NCI-H2107 treated with DMSO at 0.1 percent for 48 hours (cell line): Measurements from ENCODE around the gene RHEB.

Experiments used
- DNase-seq: peaks from one replicate; lab custom pipeline; 2025; ENCODE audit not compliant: unreplicated experiment; lab: John Stamatoyannopoulos, UW

Gene RHEB

DNA sequence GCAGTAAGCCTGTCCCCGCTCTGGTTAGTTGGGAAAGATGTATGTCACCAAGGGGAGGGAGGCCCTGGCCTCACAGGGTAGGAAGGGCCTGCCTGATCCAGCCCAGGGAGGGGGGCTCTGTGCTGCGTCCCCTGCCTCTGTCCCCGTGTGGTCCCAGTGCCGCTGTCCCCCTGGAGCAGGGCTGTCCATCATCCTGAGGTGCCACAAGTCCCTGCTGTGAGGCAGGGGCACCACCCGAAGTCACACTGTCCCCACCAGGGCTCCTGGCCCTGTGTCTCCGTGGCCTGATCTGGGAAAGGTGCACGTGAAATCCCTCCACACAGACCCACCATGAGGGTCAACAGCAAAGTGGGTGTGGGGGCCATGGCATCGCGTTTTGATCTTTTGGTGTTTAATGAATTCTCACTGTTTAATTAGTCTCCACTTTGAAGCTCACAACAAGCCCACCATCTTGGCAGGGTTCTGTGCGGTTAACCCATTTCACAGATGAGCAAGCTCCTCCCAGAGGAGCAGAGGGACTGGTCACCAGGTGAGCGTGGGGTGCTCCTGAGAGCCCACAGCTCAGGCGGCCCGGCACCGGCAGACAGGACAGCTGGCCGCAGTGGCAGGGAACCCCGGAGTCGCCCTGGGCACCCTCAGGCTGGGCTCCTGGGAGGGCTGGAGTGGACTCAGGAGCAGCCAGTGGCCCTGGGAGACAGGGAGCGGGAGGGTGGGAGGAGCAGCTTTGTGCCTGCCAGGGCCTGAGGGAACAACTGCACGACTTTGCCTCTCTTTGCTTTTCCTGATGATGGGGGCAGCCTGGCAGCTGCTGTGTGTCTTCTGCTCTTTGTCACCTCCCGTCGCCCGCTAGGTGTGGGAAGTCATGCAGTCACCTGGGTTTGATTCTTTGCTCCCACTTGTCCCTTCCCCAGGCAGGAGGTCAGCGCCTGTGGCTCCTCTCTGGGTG lies 67.8 kb downstream of the RHEB start:
- DNase-seq, result no peak

DNA sequence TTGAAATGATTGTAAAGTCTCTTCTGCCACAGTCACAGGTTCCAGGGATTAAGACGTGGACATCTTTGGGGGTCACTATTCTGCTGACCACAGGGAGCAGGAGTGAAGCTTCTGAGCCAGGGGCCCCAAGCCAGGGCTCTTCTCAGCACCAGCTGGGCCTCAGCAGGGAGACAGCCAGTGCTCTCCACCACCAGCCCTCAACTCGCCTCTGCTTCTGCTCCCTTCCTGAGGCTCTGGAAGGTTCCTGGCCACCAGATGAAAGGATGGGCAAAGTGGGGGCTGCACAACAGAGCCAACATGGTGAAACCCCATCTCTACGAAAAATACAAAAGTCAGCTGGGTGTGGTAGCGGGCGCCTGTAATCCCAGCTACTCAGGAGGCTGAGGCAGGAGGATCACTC lies 68.5 kb downstream of the RHEB start:
- DNase-seq, result no peak

DNA sequence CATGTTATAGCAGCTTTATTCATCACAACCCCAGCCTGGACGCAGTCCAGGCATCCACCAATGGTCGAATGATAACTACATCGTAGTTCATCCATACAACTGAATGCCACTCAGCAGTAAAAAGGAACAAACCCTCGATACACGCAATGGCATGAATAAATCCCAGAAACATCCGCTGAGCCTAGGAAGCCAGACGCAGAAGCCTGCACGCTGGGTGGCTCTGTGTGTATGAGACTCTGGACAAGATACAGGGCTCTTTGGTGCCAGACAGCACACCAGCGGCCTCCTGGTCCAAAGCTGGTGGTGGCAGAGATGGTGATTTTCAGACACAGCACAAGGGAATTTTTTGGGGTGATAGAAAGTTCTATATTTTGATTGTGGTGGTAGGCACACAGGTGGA lies 69.7 kb downstream of the RHEB start:
- DNase-seq, result no peak

DNA sequence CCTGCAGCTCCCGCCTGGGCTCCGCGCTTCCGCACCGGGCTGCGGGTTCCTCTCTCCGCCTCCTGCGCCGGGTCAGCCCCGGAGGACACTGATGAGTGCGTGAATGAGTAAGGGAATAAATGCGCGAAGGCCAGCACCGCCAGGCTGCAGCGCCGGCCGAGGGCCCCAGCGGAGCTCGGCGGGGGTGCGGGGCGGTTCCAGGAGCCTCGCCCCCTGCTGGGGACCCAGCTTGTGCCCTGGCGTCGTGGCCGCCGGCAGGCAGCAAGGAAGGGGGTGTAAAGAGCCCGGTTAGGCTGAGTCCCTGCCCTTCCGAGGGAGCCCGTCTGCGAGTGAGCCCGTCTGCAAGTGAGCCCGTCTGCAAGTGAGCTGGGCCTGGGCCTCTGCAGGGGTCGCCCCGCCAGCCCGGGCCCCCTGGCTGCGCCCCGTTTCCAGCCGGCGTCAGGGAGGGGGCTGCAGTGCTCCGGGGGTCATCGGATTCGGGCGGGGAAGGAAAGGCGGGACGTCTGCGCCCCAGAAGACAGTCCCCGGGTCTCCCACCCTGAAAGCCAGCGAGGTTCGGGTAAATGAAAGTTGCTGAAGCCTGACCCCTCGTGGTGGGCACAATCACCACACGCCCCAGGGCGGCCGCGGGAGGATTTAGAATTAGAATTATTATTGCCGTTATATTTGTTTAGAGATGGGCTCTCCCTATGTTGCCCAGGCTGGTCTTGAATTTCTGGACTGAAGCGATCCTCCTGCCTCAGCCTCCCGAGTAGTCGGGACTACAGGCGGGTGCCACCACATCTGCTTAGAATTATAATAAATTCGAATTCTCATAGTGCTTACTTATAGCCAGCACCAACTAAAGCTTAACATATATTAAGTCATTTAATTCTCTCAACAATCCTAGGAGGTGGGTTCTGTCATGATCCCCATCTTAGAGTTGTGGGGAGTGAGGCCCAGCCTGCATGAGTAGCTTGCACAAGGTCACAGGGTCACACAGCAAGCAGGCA lies 71.1 kb downstream of the RHEB start:
- peak; percentile 16 for DNase-seq

DNA sequence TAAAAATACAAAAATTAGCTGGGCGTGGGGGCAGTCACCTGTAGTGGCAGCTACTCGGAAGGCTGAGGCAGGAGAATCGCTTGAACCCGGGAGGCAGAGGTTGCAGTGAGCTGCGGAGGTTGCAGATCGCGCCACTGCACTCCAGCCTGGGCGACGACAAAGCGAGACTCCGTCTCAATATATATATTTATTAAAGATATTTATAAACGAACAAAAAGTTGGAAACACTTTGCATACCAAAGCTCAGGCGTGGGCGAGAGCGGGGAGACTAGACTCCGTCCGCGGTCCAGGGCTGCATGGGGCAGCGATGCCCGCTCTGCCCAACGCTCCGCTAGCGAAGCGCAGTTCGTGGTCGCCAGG lies 71.8 kb downstream of the RHEB start:
- no peak for DNase-seq

DNA sequence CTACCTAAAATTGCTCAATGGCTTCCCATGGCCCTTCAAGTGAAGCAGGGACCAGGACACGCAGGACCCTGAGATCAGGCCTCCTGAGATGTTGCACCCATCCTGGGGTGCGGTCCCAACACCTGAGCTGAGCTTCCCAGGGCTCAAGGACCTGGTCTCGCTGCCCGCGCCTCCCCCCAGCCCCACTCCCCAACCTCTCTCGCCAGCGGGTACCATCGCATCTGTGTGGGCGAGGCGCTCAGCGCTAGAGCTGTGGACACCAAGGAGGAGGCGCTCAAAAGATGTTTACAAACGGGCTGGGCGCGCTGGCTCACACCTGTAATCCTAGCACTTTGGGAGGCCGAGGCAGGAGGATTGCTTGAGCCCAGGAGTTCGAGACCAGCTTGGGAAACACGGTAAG lies 72.4 kb downstream of the RHEB start:
- DNase-seq, result no peak

DNA sequence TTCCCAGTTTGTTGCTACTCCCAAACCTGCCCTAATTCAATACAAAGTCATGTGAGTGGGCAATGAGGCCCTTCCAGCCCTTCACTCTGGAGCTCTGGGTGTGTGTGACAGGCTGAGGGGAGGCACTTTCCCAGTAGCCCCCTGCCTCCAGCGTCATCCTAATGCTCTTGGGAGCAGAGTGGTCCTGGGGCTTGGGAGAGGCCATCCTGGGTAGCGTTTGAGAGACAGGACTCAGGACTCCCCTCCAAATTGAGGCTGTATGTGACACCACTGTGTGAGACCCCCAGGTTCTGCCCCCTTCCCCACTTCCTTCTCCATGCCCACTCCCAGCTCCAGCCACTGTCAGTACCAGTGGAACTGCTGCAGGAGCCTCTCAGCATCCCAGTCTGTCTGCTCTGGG lies 73.3 kb downstream of the RHEB start:
- DNase-seq, result no peak

DNA sequence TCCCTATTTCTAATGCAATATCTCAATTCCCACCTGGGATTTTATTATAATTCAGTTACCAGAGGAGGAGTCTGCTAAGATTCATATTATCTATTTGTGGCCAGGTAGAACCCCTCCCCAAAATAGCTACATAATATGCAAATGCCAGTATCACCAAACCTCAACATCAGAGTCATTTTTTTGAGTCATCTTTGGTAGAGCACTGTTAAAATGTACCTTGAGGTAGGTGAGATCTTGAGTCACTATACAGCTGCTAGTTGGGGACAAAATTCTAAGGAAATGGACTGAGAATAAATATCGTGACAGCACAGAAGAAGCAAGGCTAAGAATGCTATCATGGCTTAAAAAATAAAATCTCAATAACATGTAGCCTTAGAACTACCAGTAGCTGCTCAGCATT lies 75.1 kb downstream of the RHEB start:
- DNase-seq, result no peak

DNA sequence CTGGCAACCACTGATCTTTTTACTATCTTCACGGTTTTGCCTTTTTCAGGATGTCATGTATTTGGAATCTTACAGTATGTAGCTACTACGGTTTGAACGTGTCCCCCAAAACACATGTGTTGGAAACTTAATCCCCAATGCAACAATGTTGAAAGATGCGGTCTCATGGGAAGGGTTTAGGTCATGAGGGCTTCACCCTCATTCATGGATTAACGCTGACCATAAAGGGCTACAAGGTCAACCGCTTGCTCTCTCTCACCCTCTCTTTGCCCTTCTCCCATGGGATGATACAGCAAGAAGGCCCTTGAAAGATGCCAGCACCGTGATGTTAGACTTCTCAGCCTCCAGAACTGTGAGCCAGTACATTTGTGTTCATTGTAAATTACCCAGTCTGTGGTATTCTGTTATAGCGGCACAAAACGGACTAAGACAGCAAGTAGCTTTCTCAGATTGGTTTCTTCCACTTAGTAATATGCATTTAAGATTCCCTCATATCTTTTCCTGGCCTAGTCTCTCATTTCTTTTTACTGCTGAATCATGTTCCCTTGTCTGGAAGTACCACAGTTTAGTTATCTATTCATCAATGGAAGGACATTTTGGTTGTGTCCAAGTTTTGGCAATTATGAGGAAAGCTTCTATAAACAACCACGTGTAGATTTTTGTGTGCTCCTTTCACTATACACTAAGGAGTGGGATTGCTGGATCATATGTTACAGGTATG lies 76.8 kb downstream of the RHEB start:
- no peak for DNase-seq

DNA sequence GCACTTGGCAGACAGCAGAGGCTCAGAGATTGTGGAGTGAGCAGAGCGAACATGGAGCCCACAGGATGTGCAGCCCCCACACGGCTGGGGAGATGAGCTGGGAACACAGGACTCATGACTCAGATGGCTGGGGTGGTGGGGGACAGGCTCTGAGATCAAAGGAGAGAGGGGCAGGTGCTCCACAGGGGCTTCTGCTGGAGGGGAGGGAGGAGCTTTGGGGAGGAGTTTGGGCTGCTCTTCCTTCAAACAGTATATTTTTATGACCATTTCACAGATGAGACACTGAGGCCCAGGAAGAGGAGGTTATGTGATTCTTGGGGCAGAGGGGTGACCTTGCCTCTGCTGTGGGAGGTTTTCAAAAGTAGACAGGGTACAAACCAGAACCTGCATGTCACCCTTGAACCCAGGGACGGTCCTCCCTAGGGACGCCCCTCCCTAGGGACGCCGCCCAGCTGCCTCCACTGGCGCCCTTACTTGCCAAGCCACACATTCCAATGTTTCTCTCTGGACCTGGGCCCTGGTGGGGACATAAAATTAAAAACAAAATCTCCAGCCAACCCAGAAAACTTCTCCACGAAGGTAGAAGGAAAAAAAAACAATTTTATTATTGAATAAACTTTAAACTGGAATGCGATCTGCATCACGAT lies 78.8 kb downstream of the RHEB start:
- DNase-seq, result no peak

DNA sequence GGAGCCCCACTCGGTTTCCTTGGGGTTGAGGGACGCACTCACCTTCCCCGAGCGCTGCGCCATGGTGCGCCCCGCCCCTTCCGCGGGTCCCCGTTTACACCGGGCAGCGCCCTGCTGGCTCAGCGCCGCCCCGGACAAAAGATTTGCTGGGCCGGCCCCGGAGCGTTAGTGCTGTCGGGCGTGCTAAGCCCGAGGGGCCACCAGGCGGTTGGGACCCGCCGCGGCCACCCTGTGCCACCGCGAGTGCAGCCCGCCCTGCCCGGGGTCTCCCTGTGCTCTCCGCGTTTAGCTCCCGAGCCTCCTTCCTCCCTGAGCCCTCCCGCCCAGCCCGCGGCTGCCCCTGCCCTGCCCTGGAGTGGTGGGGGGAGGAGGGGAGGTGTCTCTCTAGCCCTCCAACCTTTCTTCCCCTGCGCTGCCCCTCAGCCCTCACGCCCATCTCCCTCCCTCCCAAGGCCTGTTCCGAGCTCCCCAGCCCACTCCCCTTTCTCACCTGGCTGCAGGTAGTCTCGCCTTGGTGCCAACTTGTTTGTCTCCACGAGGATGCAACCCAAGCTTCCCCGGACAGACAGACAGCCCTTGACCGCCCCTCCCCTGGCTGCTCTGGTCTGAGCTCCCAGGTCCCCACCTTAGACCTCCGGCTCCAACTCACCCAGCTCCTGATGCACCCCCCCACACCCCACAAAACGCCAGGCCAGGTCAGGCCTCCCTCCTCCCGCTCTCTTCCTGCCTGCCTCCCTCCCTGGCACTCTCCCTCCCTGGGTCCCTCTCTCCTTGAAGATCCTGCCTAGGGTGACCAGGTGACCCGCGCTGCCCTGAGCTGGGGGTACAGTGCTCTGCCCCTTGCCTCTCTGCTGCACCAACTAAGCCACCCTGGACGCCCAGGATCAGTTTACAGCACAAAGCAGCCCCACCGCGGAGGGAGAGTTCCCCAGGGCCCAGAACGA lies 79.6 kb downstream of the RHEB start, which contains the start of gene CRYGN:
TSS of gene CRYGN (minus strand) at position 287 of the 944 bp plus-strand sequence. CDS start at position 63, 224 bp downstream.
- no peak for DNase-seq

DNA sequence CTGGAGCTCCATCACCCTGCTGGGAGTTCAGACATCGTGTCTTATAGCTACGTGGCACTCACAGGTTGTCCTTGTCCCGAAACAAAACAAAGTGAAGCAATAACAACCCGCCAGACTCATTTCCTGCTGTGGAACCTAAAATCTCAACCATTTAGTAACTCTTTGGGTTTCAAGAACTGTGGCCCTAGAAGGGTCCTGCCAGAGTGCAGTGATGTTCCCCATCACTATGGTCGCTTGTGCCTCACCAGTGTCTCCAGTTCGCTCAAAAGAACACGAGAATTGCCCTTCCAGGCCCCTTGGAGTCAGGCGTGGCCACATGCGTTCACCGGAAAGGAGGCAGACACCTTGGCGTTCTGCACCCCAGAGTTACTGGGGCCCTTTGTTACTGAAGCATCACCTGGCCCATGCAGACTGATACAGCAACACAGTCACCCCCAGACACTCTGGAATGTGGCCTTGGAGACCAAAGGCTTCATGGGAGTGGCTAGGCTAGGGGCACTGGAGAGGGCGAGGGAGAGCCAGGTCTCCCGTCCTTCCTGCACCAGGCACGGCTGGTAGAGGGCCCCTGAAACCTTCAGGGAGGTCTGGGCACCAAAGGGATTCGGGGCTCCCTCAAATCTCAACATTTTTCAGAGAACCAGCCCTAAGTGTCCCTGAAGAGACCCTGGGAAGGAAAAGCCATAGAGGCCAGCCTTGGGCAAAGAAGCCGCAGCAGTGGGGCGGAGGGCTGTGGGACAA lies 80.7 kb downstream of the RHEB start:
- DNase-seq, result no peak

DNA sequence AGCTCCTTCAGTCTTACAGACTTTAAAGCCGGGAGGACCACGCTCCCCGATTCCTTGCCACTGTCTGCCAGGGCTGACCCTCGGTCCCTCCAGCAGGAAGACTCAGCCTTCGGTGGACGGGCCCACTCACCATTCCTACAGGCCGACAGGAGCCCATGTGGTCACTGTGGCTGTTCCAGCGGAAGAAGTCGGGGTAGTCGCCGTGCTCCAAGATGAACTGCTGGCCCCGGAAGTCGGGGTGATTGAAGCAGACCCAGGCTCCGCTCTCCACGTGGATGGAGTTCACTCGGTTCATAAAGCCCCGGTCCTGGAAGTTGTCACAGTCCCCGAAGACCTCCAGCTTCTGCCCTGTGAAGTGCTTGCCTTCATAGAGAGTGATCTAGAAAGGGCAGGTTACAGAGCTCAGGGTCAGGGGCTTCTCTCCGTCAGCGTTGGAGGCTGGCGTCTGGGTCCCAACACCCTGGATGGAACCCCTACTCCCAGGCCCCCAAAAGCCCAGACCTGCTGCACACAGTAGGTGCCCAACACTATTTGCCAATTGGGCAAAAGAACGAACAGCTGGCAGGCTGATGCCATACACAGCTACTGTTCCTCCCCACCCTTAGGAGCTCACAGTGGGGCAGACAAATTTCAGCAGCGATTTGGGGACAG lies 81.7 kb downstream of the RHEB start:
- DNase-seq, result no peak

DNA sequence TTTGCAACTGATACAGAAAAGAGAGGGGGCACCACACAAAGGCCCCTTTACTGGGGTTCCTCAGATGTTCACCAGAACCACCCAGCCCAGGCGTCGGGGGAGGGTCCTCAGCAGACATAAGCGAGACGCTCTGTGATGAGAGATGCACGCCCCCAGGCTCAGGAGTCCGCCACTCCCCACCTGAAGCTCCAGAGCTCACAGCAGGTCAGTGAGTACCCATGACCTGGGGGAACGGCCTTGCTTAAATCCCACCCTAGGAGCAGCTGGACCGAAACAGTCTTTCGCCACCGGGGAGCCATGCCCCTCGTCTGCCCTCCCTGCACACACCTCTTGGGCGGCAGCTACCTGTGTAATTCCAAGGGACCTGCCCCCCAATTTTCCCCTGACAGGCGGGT lies 82.5 kb downstream of the RHEB start:
- DNase-seq, result no peak

DNA sequence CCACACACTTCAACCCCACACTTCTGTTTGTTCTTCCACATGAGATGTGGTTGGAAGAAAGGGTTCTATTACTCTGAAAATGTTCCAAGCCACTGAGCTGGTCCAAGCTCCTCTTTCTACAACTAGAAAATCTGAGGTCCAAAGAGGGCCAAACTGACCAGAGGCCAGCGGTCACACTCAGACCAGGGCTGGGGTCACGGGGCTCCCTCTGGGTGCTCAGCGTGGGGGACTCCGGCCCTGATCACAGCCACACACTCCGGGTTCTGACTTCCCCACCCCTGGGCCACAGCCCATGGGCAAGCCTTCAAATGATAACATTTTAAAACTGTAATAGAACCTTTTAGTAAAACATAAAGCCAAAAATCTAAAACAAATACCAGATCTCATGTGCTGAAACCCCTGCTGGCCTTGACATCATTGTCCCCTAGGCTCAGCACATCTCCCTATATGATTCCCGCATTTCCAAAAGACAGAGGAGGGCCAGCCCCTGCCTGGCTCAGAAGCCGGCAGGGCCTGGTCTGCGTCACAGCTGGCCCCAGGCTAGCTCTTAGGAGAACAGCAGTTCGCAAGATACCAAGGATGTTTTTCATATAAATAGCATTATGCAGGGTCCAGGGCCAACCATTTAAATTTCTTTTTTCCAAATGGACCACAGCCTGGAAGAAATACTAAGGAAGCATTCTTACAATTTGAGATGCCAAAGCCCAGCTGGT lies 83.1 kb downstream of the RHEB start:
- no peak for DNase-seq

DNA sequence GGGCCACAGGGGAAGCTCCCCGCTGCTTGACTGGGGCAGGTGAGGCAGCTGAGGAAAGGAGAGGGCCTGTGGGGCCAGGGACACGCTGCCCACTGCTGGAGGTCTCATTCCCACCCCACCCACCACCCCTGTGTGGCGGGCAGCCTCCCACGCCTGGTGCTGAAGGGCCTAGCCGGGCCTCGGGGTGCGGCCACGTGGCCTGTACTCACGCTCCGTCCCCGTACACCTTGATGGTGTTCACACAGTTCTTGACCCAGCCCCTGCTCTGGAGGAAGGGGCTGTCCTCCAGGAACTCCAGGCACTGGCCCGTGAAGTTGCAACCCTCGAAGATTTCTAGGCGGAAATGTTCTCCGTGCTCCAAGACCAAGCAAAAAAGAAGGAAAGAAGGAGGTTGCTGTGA lies 83.7 kb downstream of the RHEB start:
- DNase-seq, result no peak

DNA sequence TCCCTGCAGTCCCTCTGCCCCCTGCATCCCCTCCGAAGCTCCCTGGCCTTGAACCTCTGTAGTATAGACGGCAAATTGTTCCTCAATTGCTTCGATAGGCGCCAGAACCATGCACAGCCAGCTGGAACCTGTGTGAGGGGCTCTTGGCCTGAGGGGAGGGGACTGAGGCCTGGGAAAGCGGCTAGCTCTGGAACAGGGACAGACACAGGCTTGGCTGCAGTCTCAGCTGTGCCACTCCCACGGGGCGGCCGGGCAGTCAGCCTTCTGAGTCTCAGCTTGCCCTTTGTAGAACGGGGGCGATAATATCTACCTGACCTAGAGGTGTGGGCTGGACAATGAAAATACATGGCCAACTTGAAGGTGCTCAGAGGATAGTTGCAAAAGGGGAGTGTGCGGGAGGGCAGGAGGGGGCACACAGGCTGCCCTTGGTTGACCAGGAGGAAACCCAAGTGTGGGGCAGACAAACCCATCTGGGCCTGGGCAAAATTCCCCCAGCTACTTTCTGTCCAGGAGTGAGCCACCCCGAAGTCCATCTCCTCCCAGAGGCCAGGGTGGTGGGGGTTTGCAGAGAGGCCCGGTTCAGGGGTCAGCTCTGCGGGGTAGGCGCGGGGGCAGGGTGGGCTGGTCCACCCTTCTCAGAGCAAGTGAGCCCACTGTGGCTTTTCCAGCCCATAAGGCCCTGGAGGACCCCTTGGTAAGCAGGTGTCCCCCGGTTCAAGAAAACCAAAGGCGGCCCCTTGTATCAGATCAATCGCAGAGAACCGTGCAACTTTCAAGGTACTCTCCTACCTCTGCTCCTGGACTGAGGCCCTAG lies 84.4 kb downstream of the RHEB start:
- no peak for DNase-seq
